PFSK-1 (cell line): ENCODE measurements around the gene BCO1.

Source experiments
- FOXP2 ChIP-seq: optimal IDR thresholded peaks from 2 replicates; pipeline ENCODE3; 2011; ENCODE audit warnings: borderline replicate concordance, control low read depth, inconsistent platforms; ENCODE audit not compliant: insufficient read depth; ENCODE audit errors: extremely low read length, extremely low read depth
- POLR2AphosphoS5 ChIP-seq: IDR thresholded peaks from 2 replicates; pipeline ENCODE4 v1.6.1; 2012; ENCODE audit warnings: low read depth, mild to moderate bottlenecking, control low read depth, low read length, moderate library complexity
- REST ChIP-seq, 2 experiments: IDR thresholded peaks; 2 replicates each; pipeline versions ENCODE4 v1.6.1 to v1.8.0; 2011 to 2012; ENCODE audit warnings: low read depth in 2 of 2, low read length in 2 of 2, control low read depth in 1 of 2, inconsistent platforms in 1 of 2, mild to moderate bottlenecking in 1 of 2, moderate library complexity in 1 of 2; ENCODE audit not compliant: insufficient read depth in 1 of 2
- SIN3A ChIP-seq: IDR thresholded peaks from 2 replicates; pipeline ENCODE4 v1.6.1; 2012; ENCODE audit warnings: mild to moderate bottlenecking, low read length, moderate library complexity, borderline replicate concordance; ENCODE audit not compliant: insufficient read depth
- TAF1 ChIP-seq: IDR thresholded peaks from 2 replicates; pipeline ENCODE4 v1.6.1; 2012; ENCODE audit warnings: low read length, control low read depth, borderline replicate concordance; ENCODE audit not compliant: insufficient read depth

Gene BCO1

GRCh38 chr16:81259916-81260315 lies 21.4 kb downstream of the BCO1 start:
- TF ChIP-seq REST (IDR thresholded peaks at IDR 0.05; ENCODE audit: insufficient read depth in 1 of 2, low read depth in 2 of 2, low read length in 2 of 2) (no peak), POLR2AphosphoS5 (no peak), FOXP2 (no peak), TAF1 (no peak), SIN3A (no peak)

GRCh38 chr16:81261049-81261648 lies 22.7 kb downstream of the BCO1 start:
- TF ChIP-seq SIN3A (no peak), REST (IDR thresholded peaks at IDR 0.05; ENCODE audit: insufficient read depth in 1 of 2, low read depth in 2 of 2, low read length in 2 of 2) (no peak), POLR2AphosphoS5 (no peak), TAF1 (no peak), FOXP2 (no peak)

- no peak for TF ChIP-seq SIN3A
- no peak for TF ChIP-seq REST (IDR thresholded peaks at IDR 0.05; ENCODE audit: insufficient read depth in 1 of 2, low read depth in 2 of 2, low read length in 2 of 2)
- no peak for TF ChIP-seq POLR2AphosphoS5
- TF ChIP-seq TAF1: no peak
- no peak for TF ChIP-seq FOXP2
Observed at GRCh38 chr16:81263470-81264220, 25.2 kb downstream of the BCO1 start.

GRCh38 chr16:81264386-81264785 lies 25.9 kb downstream of the BCO1 start:
- TF ChIP-seq TAF1: no peak
- no peak for TF ChIP-seq SIN3A

- no peak for TF ChIP-seq TAF1
Observed at GRCh38 chr16:81265052-81265451, 26.6 kb downstream of the BCO1 start.

GRCh38 chr16:81265658-81266451 lies 27.4 kb downstream of the BCO1 start:
- no peak for TF ChIP-seq SIN3A
- no peak for TF ChIP-seq FOXP2
- no peak for TF ChIP-seq TAF1
- TF ChIP-seq REST (IDR thresholded peaks at IDR 0.05; ENCODE audit: insufficient read depth in 1 of 2, low read depth in 2 of 2, low read length in 2 of 2): no peak
- TF ChIP-seq POLR2AphosphoS5: no peak
